Kidney (tissue), 14 donors: ENCODE results near the gene ITLN1. TPM values are rescaled to one million over a fixed set of nuclear protein-coding genes. Genes with fewer than 3 reads are reported as not detected.

Experiments
- DNase-seq, 5 donors: peaks; one replicate each; pipeline ENCODE4 v3.0.0-alpha.2; 2013 to 2020
- FAIRE-seq: peaks from 2 replicates; lab custom pipeline; 2012; peaks lifted over from hg19 to GRCh38; lab: Jason Lieb, UNC
- H3K27ac ChIP-seq, 2 donors: one replicate each; pipeline ENCODE4 v1.7.0; 2013; ENCODE audit warnings: low read depth in 2 of 2, low read length in 2 of 2, inconsistent platforms in 1 of 2
- H3K27me3 ChIP-seq: one replicate; pipeline ENCODE4 v1.7.1; 2013; ENCODE audit warnings: low read length, inconsistent platforms; ENCODE audit not compliant: control insufficient read depth, insufficient read depth
- H3K36me3 ChIP-seq, 3 donors: one replicate each; pipeline versions ENCODE4 v1.7.0 to v1.7.1; 2013; ENCODE audit warnings: low read length in 3 of 3, control low read depth in 1 of 3, inconsistent platforms in 1 of 3; ENCODE audit not compliant: insufficient read depth in 3 of 3, control insufficient read depth in 2 of 3
- H3K4me1 ChIP-seq, 3 donors: one replicate each; pipeline versions ENCODE4 v1.7.0 to v1.7.1; 2013; ENCODE audit warnings: low read length in 3 of 3, inconsistent platforms in 1 of 3, low read depth in 1 of 3; ENCODE audit not compliant: control insufficient read depth in 2 of 3, insufficient read depth in 2 of 3
- H3K4me3 ChIP-seq, 3 donors: one replicate each; pipeline versions ENCODE4 v1.7.0 to v1.8.1; 2013; ENCODE audit warnings: low read length in 3 of 3, control low read depth in 1 of 3, inconsistent platforms in 1 of 3
- H3K9ac ChIP-seq, 3 donors: one replicate each; pipeline versions ENCODE4 v1.7.0 to v1.7.1; 2013; ENCODE audit warnings: low read length in 3 of 3, control low read depth in 1 of 3, inconsistent platforms in 1 of 3
- H3K9me3 ChIP-seq, 3 donors: one replicate each; pipeline versions ENCODE4 v1.7.0 to v1.7.1; 2013; ENCODE audit warnings: low read length in 3 of 3, control low read depth in 1 of 3, inconsistent platforms in 1 of 3; ENCODE audit not compliant: control insufficient read depth in 2 of 3, insufficient read depth in 1 of 3
- CTCF ChIP-seq: IDR thresholded peaks from 3 replicates; pipeline ENCODE4 v1.5.1; 2012; ENCODE audit warnings: mild to moderate bottlenecking, moderate library complexity, borderline replicate concordance; ENCODE audit not compliant: insufficient read depth; ENCODE audit errors: extremely low read depth
- intact Hi-C: fragments of 100-400 bp; cut with DNase I; formaldehyde crosslinking; loops from one replicate; pipeline ENCODE4 v1.11.1; 2022
- polyA plus RNA-seq: library from polyadenylated mRNA; stranded (reverse); fragments of 350-450 nt; fragmentation: Illumina TruSeq; extraction: RNeasy Lipid Tissue Mini Kit (QIAGEN cat#74804); gene quantifications from one replicate; pipeline ENCODE4 v1.2.3, GENCODE V29; 2014; ENCODE audit warnings: low read depth, low replicate concordance; ENCODE audit not compliant: insufficient read depth
- total RNA-seq: library from RNA; stranded (reverse); fragmentation: NEBNext Ultra II Directional; extraction: Animal tissue kit (Norgen Biotek cat#: 25700); gene quantifications from one replicate; pipeline ENCODE4 v1.2.1, GENCODE V29; 2021
- donor health status: control.
- donor health status: control.
- donor health status: control.
- donor health status: control.
- donor health status: control.
- donor health status: DM: yes; HTN: yes; CAD: no.
- donor health status: Normal renal cell carcinoma (clear cell type).

The ITLN1 gene
- total and polyA plus RNA-seq, 2 donors from 2014 or later, result 15.4 TPM; not detected in 1

GRCh38 chr1:160891474-160891873 lies 6.5 kb upstream of the ITLN1 start:
- Histone ChIP-seq H3K27me3 (no peaks in the 10 kb centered on the region), H3K4me1 (no peaks in the 10 kb centered on the region), H3K4me3 (no peak overlapping the region), H3K9me3 (no peaks in the 10 kb centered on the region), H3K27ac (no peak overlapping the region), H3K9ac (no peak overlapping the region), H3K36me3 (no peaks in the 10 kb centered on the region)
- FAIRE-seq (no peak), DNase-seq (no peak)
- intact Hi-C loops, result no loop called here
- TF ChIP-seq CTCF, result no peak

DNA sequence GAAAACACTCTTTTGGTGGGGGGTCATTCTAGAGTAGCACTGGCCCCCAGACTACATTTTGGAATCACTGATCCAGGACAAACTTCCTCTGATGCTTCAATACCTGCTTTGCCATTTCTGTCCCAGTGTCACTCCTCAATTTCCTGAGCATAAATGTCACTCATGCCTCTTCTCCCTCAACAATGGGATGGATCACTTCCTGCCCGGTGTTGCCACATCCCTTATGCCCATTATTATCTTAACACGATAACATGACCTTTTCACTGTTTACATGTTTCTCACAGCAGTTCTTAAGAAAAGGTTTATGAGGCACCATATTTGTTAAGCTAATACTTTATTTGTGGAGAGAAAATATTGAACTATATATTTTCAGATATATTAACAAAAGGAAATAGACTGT lies 3.9 kb upstream of the ITLN1 start:
- H3K27me3 ChIP-seq, result no peaks in the 10 kb centered on the region
- H3K4me3 ChIP-seq, result no peak overlapping the region
- DNase-seq (no peak), FAIRE-seq (no peak)
- no peak for TF ChIP-seq CTCF
- no peaks in the 10 kb centered on the region for H3K4me1 ChIP-seq
- no peaks in the 10 kb centered on the region for H3K36me3 ChIP-seq
- no peak overlapping the region for H3K9ac ChIP-seq
- H3K9me3 ChIP-seq, result no peaks in the 10 kb centered on the region
- no peak overlapping the region for H3K27ac ChIP-seq
- intact Hi-C loops, result no loop called here

GRCh38 chr1:160887071-160887470 lies 2.1 kb upstream of the ITLN1 start:
- Histone ChIP-seq H3K4me1 (no peaks in the 10 kb centered on the region), H3K36me3 (no peaks in the 10 kb centered on the region), H3K27ac (no peak overlapping the region), H3K9me3 (no peaks in the 10 kb centered on the region), H3K27me3 (no peaks in the 10 kb centered on the region), H3K9ac (no peak overlapping the region), H3K4me3 (no peak overlapping the region)
- no peak for TF ChIP-seq CTCF
- DNase-seq, result no peak
- intact Hi-C loops, result no loop called here
- FAIRE-seq, result no peak

DNA sequence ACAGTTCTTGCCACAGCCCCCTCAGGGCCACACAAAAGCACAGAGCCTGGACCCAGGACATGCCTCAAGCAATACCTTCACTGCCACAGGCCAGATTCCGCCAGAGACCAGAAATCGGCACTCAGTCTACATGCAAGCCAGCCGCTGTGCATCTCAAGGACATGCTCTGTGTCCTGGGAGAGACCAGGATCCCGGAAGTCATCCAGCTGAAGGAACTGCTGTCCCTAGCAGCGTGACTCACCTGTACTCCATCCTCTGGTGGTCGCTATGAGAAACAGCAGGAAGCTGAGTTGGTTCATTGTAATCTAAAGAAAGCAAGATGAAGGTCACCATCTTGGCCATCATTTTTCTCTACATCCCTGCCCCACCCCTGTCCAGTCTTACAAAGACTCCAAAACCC lies 401 bp downstream of the ITLN1 start:
- H3K9ac ChIP-seq, result no peak overlapping the region
- no peak overlapping the region for H3K27ac ChIP-seq
- H3K36me3 ChIP-seq, result no peaks in the 10 kb centered on the region
- no peak overlapping the region for H3K4me3 ChIP-seq
- H3K4me1 ChIP-seq, result no peaks in the 10 kb centered on the region
- FAIRE-seq (no peak), DNase-seq (no peak)
- H3K9me3 ChIP-seq, result no peaks in the 10 kb centered on the region
- peak; percentile 46 for TF ChIP-seq CTCF
- no peaks in the 10 kb centered on the region for H3K27me3 ChIP-seq
- intact Hi-C loops, result no loop called here
